Esophagus mucosa (tissue), 1 donor: ENCODE results near the gene RABGAP1L. TPM values are rescaled to one million over a fixed set of nuclear protein-coding genes. Genes with fewer than 3 reads are reported as not detected.
A peak's percentile ranks its signal among the peaks of the same experiment; 100 is the strongest.
"Not testable (repeated sequence)": the region's sequence is repeated elsewhere in the genome, so short reads cannot be mapped to it uniquely, and the experiment has no call there.

Experiments
- ATAC-seq: fragments of 200-7000 bp; cut with Tn5 transposase; one replicate; pipeline ENCODE4 v1.9.1; 2020
- total RNA-seq: library from RNA; stranded (reverse); gene quantifications from one replicate; pipeline ENCODE4 v1.2.4, GENCODE V29; 2023
- donor health status: DM: yes; HTN: yes; CAD: no.

RABGAP1L gene
- total RNA-seq = 25.3 TPM

- peak; percentile 98 for ATAC-seq
These were observed at the start of gene RABGAP1L for GRCh38 chr1:174159252-174160108. TSS of gene RABGAP1L (plus strand) at chr1:174159520.

- no peak for ATAC-seq
These were observed 49.3 kb upstream of the RABGAP1L start for GRCh38 chr1:174110053-174110452.

GRCh38 chr1:174112489-174113162, 46.7 kb upstream of the RABGAP1L start:
- no peak for ATAC-seq

GRCh38 chr1:174114106-174114505, 45.2 kb upstream of the RABGAP1L start:
- ATAC-seq = no peak

- peak; percentile 69 for ATAC-seq
These were observed 44.4 kb upstream of the RABGAP1L start for GRCh38 chr1:174114788-174115448.

GRCh38 chr1:174116042-174116441, 43.3 kb upstream of the RABGAP1L start:
- ATAC-seq = peak; percentile 60

- no peak for ATAC-seq
These were observed 40.6 kb upstream of the RABGAP1L start for GRCh38 chr1:174118751-174119150.

GRCh38 chr1:174122318-174122717, 37.0 kb upstream of the RABGAP1L start:
- ATAC-seq = not testable (repeated sequence)

GRCh38 chr1:174123843-174124242, 35.5 kb upstream of the RABGAP1L start:
- no peak for ATAC-seq

GRCh38 chr1:174127176-174127575, 32.1 kb upstream of the RABGAP1L start:
- not testable (repeated sequence) for ATAC-seq

- no peak for ATAC-seq
These were observed 28.2 kb upstream of the RABGAP1L start for GRCh38 chr1:174131032-174131638.

- ATAC-seq = peak; percentile 45
These were observed 25.2 kb upstream of the RABGAP1L start for GRCh38 chr1:174134003-174134659.

GRCh38 chr1:174135211-174135610, 24.1 kb upstream of the RABGAP1L start:
- ATAC-seq = no peak

- ATAC-seq = no peak
These were observed 22.6 kb upstream of the RABGAP1L start for GRCh38 chr1:174136714-174137113.

GRCh38 chr1:174142836-174143235, 16.5 kb upstream of the RABGAP1L start:
- no peak for ATAC-seq

- not testable (repeated sequence) for ATAC-seq
These were observed 15.5 kb upstream of the RABGAP1L start for GRCh38 chr1:174143727-174144396.

- ATAC-seq = not testable (repeated sequence)
These were observed 14.9 kb upstream of the RABGAP1L start for GRCh38 chr1:174144397-174144783.

- ATAC-seq = no peak
These were observed 10.1 kb upstream of the RABGAP1L start for GRCh38 chr1:174149216-174149615.

GRCh38 chr1:174150499-174150898, 8.8 kb upstream of the RABGAP1L start:
- ATAC-seq = no peak

- ATAC-seq = no peak
These were observed 6.9 kb upstream of the RABGAP1L start for GRCh38 chr1:174152427-174152826.

- ATAC-seq = peak; percentile 80
These were observed 6.1 kb upstream of the RABGAP1L start for GRCh38 chr1:174153085-174153824.
